ENCODE results near the gene NRP1.

NRP1 gene

DNA sequence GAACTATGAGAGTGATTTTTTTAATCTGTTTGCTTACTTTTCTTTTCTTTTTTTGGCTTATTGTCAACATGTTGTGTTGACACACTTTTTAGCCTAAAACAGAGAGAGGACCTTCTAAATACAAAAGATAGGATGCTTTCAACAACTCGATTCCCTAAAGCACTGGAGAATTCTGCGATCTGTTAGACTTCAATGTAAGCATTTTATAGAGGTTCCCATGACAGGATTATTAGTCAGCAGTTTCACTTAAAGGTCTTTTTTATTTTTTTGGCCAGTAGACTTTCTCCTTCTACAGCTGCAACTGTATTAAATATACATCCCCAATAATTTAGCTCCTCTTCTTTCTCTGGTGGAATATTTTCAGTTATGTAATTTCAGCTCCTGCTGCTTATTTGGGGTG lies 12.7 kb upstream of the NRP1 start:
- no peak for DNase-seq

DNA sequence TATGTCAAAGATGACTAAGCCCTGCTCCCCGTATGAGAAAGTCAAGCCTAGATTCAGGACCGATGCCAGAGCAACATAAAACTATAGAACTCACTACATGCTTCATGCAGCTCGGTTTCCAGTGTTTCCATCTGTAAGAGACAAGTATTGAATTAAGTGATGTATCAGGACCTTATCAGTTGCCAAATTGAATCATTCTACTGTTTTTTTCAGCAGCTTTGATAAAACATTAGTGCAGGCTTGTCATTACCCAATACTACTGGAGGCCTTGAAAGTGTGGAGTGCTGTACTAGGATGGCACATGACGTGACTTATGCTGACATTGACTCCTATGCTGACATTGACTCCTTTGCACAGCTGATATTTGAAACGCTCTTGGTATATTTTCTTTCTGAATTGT lies 10.8 kb upstream of the NRP1 start:
- DNase-seq = no peak

DNA sequence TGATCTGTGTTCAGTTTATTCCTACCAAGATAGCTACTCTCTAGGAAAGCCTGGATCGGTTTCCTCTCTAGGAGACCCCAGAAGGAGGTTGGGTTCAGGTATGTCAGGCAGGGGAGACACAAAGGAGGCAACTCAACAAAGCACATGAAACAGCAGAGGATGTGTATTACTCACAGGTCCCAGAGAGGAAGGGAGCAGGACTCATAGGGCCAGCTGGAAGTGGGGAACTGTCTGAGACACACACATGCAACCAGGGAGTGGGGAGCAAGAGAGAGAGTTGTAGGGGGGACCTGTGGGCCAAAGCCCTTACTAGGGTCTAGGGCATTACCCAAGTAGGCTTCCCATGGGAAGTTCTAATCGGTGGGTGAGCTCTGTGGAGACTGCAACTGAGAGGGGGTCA lies 10.2 kb upstream of the NRP1 start:
- no peak for DNase-seq

DNA sequence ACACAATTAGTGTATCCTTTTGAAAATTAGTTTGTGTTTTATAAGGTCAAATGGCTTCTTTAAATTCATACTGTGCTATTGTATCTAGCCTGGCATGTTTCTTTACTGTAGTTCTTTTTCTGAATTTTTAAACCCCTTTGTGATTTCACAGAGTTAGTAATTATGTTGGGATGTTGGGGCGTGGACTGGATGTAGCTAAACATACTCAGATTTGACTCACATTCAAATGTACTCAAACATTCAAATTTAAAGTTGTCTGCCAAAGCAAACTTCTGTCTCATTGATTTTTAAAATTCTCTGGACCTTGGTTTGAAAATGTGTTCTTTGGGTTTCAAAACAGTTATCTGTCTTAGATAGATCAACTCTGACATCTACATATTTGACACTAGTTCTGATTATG lies 7.2 kb upstream of the NRP1 start:
- DNase-seq = no peak

DNA sequence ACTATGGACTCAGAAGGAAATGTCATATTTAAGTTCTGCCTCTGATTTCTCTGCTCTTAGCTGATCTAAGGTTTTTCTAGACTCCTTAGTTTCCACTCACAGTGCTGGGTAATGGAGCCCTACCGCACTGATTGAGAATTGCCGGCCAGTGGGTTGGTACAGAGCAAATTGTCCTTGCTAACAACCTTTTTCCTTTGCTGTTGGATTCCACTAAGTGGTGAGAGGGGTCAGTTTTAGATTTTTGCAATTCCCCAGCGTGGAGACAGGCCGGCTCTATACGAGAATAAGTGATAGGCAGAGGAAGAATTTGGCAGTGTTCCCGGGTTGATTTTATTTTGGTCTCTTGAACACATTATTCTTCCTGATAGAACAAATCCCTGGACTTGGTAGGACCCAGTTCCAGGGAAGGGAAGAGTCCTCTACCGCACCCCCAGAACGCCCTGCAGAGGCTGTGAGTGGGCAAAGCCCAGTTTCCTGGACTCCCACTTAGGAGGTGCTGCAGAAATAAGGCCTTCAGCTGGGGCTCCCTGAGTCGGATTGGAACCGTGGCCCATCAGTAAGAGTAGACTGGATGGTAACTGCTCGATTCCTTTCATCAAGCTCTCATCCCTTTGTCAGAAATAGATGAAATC lies 3.0 kb upstream of the NRP1 start:
- DNase-seq = no peak

DNA sequence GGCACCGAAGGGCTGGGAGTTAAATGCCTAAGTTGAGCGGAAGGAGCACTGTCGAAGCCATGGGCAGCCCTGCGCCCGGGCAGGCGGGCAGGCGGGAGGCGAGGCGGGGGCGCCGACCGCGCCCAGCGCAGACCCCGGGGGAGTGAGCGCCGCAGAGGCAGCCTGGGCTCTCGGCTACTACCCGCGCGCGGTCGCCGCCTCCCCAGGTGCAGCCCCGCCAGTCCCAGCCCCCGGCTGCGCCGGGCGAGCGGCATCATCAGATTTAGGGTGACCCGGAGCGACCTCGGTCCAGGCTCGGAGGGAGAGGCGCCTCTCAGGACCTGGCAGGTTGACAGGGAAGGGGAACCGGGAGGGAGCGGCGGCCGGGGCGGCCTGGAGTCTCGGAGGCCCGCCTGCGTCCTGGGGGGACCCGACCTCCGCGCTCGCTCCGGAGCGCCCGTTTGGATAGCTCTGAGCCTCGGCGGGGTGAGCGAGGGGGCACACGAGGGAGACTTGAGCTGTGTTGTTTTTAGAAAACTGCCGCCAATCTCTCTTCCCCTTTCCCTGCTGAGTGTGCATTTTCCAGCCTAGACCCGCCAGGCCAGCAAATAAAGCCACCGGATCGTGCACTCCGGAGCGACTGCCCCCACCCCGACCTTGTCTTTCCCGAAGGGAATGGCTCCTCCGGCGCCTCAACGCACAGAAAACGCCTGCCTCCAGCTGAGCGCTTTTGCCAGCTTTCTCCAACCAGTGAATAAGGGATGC lies 2.3 kb upstream of the NRP1 start:
- DNase-seq = no peak

DNA sequence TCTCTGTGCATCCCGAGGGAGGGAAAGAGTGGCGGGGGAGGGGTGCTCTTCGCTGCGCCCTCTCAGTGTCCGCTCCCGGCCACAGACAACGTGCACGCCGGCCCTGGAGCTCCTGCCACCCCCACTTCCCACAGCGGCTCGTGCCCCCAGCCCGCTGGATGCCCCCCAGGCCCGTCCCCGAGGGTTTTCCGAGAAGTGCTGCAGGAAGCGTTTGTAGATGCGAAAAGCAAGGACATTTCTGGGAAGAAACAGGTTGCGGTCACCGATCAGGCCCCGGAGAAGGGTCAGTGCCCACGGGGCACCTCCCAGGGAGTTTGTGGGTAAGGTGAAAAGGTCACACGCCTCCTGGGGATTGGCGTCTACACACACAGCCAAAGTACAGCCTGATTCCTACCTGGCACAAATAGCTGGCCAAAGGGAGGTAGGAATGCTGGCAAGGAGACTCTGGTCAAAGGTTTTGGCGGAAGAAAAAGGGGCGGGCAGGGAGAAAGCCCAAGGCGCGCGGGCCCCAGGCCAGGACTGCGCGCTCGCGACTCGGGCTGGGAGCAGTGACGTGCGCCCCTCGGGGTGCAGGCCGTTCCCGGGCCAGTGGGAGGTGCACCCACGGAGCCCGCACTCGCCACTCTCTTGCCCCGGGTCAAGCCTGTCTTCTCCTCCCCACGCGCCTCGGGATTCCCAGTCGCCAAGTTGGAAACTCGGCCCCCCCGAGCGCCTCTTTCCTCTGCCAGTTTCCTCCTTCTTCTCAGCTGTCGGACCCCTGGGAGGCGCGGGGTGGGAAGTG lies 1.5 kb upstream of the NRP1 start:
- no peak for DNase-seq

DNA sequence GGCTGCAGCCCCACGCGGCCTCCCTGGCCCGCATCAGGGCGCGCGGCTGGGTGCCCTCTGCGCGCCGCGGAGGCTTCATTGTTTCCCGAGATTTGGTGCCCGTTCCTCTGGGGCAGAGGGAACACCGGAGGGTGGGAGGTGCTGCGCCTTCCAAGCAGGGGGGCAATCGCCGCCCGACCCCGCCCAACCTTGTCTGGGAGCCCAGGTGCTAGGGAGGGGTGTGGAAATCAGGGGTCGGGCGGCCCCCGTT lies 1.0 kb upstream of the NRP1 start:
- no peak for DNase-seq

DNA sequence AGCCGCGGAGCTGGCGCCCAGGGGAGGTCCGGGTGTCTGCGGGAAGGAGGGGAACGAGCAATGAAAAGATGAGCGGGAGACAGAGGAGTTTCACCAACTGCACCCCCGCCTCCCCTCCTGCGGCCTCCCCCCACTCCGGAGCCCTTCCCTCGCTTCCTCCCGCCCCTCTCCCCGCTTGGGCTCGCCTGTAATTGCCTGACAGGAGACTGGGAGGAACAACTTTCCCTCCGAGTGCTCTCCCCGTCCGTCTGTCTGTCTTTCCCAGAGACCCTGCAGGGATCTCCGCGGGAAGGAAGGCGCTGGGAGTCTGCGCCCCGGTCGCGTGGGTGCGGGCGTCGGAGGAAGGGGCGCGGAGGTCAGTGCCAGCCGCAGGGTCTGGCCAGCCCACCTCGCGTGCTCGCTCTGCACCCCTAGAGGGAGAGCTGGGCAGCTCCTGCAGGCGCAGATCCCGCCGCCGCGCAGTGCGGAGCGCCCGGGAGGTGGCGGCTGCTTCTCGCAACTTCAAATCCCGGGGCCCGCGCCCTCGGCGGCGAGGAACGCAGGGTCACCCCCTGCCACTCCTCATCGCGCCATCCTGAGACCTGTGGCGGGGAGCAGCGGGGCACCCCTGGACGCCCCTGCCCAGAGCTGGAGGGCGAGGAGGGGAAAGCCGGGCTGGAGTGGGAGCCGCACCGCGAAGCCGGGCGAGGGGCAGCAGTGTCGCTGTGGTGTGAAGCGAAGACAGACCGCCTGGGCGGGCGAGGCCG lies 511 bp upstream of the NRP1 start:
- peak; percentile 38 for DNase-seq

DNA sequence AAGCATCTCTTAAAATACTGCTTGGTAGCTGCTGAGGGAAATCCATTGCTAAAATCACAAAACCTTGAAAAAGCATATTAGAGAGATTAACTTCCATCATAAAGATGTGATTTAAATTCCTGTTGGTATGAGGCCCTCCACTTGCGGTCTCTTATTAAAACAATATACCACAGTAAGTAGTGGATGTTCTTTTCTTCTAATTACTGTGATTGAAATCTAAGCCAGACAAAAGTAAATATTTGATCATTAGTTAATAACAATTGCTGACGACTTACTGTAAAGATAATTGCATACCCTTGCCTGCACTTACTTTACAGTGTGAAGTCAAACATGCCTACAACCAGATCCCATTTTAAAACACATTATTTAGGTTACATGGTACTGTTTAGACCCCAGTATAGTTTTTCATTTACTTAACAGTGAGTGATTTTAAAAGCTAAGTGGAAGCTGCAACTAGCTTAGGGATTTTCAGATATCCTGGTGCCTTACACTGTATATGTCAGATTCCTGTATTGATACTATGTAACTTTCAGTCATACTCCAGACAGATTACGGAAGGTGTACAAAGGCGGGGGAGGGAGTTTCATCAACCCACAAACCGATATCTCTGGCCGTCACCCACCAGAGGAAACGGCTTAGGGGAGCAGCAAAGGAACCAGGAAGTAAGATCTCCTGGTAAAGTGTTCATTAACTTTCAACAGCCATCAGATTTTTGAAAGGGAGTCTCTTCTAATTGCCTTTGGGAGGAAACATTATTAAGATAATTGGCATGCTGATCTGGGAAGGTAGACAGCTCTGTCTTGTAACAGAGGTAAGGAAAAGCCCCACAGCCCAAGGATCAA lies 986 bp downstream of the NRP1 start:
- DNase-seq = no peak

DNA sequence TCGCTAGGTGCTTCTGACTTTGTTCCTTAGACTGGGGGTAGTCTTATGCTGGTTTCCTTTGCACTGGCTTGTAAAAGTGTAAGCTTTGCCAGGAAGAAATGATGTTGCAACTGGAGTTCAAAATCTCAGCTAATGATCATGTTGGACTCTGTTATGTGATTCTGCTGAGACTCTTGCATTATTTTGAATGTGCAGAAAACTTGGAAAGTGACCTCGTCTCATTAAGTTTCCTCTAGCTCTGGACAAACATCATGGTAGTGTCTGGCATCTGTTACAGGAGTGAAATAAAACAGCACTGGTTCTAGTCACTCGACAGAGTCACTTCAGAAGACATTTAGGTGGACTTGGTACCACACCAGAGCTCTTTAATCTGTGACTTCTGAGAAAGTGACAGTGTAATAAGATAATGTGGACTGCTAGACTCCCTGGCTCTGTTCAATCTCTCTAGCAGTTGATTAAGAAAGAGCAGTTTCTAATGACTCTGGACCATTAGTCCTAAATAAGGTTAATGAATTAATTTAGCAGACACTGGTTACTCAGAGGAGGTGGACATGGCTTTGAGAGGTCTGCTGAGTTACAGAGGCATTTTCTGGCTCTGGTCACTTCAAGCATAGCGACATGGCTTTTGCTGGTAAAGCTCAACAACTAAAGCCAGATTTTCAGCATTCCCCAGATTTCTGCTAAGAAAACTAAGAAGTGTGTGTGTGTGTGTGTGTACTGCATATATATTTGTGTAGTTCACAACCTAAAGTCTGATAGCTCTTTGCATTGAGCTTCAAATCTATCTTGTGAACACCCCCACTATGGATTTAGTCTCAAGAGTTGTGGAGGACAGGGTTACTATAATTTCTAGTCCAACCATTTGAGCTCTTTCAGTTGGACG lies 2.0 kb downstream of the NRP1 start:
- no peak for DNase-seq

DNA sequence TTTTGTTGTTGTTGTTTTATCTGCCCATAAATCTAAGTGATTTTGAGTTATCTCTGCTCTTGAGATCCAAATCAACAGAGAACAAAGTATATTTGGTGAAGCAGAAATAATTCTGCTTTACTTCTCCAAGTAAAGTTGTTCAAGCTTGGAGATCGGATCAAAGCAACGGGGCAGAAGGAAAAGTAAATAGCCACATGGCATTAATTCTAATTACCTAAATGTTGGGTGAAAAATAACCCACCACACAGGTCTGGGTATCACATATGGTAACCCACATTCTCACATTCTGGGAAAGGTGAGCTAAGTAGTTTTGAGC lies 3.1 kb downstream of the NRP1 start:
- no peak for DNase-seq

DNA sequence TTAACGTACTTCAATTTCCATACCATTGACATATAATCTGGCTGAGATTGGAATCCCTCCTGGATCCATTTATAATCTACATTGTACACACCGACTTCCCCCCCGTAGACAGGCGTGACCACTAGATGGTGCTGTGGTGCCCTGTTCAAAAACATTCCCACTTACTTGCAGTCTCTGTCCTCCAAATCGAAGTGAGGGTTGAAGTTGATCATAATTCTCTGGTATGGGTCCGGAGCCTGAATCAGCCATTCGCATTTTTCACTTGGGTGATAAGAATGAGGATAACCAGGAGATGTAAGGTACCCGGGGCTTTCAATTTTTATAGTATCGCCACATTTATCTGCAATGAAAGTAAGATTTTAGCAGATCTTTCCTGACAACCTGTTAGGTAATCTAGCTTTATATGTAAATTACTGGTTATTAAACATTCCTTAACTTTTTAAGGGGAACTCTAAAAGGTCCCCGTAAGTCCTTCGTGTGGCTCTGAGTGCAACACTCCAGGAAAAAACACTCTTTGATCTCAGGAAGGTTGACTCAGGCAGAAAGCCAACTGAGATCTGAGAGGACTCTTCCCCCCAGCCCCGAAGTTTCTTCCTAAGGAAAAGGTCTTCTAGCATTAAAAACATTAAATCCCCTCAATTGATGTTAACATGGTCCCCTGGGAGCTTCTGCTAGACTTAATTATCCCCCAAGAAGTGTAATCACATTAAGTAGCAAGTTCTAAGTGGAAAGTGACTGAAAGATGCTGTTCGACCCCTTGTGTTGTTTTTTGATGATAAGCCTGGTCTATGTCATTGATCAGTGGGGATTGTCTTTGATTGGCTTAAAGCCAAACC lies 3.7 kb downstream of the NRP1 start:
- no peak for DNase-seq

DNA sequence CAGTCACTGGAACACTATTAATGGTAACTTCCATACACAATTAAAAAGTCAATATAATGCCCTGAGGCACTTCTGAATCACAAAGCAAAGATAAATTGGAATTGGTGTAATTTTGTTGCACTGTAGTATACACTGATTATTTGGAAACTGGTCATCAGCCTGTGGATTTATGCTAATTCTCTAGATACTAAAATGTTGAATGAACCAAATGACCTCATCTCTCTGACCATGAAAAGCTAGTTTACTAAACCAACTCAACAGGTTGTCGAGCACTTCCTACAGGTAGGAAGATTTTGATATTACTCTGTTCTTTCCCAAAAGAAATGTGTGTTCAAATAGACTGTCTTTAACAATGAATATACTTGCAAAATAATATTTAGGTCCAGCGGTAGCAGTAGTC lies 5.3 kb downstream of the NRP1 start:
- no peak for DNase-seq

DNA sequence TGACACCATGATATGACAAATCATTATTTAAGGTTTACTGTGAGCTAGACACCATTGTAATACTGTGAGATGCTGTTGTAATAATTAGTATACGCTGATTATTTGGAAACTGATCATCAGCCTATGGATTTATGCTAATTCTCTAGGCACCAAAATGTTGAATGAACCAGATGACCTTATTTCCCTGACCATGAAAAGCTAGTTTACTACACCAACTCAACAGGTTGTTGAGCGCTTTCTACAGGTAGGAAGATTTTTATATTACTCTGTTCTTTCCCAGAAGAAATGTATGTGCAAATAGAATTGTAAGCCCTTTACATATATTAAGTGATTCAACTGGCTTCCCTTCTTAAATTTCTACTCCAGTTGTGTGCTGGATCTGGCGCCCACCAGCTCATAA lies 6.2 kb downstream of the NRP1 start:
- no peak for DNase-seq

DNA sequence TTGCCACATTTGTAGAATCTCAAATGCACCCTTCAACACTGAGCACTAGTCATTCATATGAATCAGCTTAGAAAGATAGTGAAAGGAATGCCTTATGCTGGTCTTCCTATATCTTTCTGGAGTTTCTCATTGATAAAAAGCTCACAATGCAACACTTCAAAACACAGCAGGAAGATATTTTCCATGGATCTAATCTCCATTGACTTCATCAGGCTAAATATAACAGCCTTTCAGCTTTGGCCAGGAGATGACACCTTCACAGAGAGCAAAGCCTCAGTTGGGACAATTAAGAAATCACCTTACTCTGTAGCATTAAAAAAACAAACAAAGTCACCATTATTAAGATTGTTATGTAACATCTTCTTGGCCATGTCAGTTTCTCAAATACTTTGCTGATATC lies 6.7 kb downstream of the NRP1 start:
- DNase-seq = no peak

DNA sequence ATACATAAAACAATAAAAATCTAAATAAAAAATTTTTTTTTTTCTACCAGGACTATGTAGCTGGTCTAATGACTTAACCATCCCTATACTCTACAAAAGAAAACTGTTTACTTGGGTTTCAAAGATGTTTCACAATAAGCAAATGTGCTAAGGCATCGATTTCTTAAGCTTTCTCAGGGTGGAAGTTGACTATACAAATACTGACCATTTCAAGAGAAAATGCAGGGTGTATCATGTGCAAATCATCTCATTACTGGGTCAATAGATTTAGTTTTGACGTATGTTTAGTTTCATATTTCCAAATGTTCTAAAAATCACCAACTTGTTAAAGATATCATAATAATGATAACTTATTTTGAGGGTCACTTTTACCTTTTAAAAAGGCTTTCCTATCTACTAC lies 7.5 kb downstream of the NRP1 start:
- no peak for DNase-seq

DNA sequence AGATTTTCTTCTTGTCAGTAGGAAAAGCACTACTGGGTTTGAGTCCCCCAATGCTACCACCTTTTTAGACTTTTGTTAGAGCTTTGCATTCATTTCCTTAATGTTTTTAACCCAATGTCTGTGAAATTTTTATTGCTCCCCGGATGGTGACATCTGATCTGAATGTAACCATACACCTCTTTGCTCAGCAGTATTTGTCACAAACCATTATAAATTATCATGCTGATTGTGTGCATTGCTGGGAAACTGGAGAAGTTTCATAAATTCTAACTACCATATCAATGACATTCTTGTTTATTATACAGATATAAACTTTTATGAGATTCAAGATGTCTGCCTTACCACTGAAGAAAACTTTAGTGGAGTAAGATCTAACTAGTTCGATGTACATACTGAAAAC lies 8.5 kb downstream of the NRP1 start:
- DNase-seq = no peak

DNA sequence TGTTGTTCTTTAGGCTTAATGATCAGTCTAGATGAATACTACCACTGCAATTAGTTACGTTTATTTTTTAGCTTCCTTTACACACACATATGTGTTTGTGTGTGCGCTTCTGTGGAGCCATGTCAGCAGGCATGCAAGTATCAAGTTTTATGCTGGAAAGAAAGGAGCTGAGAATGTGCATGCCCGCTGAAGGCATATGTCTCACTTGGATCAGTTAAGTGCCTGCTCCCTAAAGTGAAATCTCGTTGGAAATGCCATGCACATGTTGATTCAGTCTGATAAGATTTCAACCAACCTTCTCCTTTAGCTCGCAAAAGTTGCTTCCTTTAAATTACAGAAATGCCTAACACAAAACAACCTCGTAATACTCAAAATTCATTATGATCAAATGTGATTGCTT lies 10.7 kb downstream of the NRP1 start:
- DNase-seq = no peak

DNA sequence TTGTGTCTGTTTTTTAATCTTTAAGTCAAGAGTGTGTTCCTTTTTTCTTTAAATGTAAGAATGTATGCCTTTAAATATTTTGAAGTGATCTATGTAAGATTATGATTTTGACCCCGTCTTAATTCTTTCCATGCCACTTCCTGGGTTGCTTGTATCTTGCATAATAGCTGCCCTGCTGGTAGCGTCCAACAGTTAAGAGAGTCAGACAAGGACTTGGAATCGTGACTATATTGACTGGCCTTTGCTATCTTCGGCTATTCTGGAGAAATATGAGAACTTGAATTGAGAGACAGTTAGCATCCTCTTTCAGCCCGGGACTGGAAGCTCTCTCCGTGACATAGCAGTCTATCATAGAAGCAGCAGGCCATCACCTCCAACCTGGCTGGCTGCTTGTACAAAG lies 13.0 kb downstream of the NRP1 start:
- DNase-seq = no peak

DNA sequence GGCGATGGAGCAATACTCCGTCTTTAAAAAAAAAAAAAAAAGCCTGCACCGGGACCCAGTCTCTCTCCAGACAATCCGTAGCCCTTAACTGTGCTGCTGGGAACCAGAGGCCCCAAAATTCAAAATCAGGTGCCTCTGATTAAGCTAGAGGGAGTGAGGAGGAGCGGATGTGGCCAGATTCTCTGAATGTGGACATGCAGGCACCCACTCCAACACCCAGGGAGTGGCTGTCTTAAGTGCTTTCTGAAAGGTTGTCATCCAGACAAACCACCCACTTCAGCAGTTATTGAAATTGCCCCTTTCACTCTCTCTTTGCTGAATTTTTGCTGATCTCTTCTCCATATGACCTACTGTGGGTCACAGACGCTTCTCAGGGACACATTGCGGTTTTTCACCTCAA lies 14.2 kb downstream of the NRP1 start:
- DNase-seq = no peak

All from NCI-H2171 (cell line).